Measurements from ENCODE around the gene ZBTB20. TPM values are rescaled to one million over a fixed set of nuclear protein-coding genes. Genes with fewer than 3 reads are reported as not detected.

ZBTB20 gene
- total and polyA plus RNA-seq, 10 of the 15 experiments (the other 5 are each of a cell fraction or from before 2014, with no cell fraction given) = 0.20 to 5.5 (median 2.2) TPM

DNA sequence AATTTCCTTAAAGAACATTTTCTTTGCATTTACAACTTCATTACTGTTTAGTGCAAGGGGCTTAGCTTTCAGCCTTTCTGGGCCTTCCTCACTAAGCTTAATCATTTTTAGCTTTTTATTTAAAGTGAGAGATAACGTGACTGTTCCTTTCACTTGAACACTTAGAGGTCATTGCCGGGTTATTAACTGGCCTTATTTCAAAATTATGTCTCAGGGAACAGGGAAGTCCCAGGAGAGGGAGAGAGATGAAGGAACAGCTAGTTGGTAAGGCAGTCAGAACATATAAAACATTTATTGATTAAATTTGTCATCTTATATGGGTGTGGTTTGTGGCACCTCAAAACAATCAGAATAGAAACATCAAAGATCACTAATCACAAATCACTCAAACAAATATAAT lies 584.5 kb downstream of the ZBTB20 start (continued):
- TF ChIP-seq MXI1 (IDR thresholded peaks at IDR 0.05; ENCODE audit: low read depth, low read length) (no peak), RAD51 (IDR thresholded peaks at IDR 0.05) (no peak), WRNIP1 (IDR thresholded peaks at IDR 0.05; ENCODE audit: borderline replicate concordance, low read depth, low read length) (no peak)

DNA sequence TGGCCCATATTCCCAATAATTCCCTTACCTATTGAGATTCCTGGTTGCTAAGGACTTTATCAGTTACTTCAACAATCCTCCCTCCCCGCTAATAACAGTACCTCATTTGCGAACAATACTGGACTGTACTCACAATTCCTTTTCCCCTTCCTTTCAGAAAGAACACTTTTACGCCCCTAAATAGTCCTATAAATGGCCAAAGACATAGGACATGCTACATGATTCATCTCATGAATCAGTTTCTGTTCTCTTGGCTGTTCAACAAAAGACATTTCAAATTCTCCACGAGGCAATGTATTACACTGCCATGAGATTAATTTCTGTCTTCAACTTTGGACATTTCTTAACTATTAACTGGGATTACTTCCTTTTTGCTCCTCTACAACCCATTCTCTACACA lies 588.8 kb downstream of the ZBTB20 start:
- H3K4me3 ChIP-seq = no peak overlapping the region
- no TSS peak for BruUV-seq (replicated peaks)
- FAIRE-seq = no peak

DNA sequence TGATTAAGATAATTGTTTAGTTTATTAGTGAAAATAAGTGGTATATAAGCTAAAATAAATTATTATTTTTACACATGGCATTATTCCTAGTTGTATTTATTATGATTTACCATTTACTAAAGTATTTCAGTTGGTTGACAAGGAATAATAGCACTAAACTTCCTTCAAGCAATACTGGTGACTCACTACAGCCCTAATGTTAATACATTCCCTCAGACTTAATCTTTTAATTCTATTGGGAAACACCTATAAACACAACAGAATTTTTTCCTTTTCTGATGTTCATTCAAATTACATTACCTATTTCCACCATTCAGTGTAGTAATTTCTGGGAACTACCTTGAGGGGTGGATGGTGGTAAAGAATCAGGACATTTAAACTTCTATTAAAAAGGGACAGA lies 589.3 kb downstream of the ZBTB20 start:
- BruUV-seq (replicated peaks) = no TSS peak
- no peaks in the 10 kb centered on the region for H3K4me1 ChIP-seq (ENCODE audit: control insufficient read depth, insufficient read depth, low read length)
- no peak overlapping the region for H3K4me3 ChIP-seq
- no peaks in the 10 kb centered on the region for H3K9me3 ChIP-seq (replicated peaks; ENCODE audit: control insufficient read depth, insufficient read depth, low read length)
- no peaks in the 10 kb centered on the region for H4K20me1 ChIP-seq (ENCODE audit: control insufficient read depth, insufficient read depth)
- H3K4me2 ChIP-seq (ENCODE audit: control insufficient read depth, insufficient read depth) = no peak overlapping the region
- CTCF ChIA-PET = interaction anchor here (1.2 kb wide), 1 partner anchor 10 kb away, joined by 3 read pairs; no protein-coding TSS in a partner anchor
- POLR2A ChIA-PET = no interaction called here
- no peak for ATAC-seq
- no peak overlapping the region for H3K9ac ChIP-seq (ENCODE audit: control insufficient read depth, insufficient read depth, low read length)
- intact Hi-C loops (cut with micrococcal nuclease; ENCODE audit: unreplicated experiment) = no loop called here
- H2AFZ ChIP-seq (ENCODE audit: control insufficient read depth, low read depth, low read length) = no peak overlapping the region
- in situ Hi-C loops (cut with MboI) = no loop called here
- SMC1A ChIA-PET (ENCODE audit: uncharacterized antibody, unreplicated experiment) = interaction anchor here (1.2 kb wide), 1 partner anchor 33 kb away, joined by 3 read pairs; no protein-coding TSS in a partner anchor
- H3K36me3 ChIP-seq (ENCODE audit: control insufficient read depth in 2 of 2, insufficient read depth in 2 of 2, low read length in 1 of 2) = no peaks in the 10 kb centered on the region
- H3K27me3 ChIP-seq (replicated peaks in 1 of 2; ENCODE audit: control insufficient read depth in 2 of 2, insufficient read depth in 2 of 2, low read length in 1 of 2) = no peaks in the 10 kb centered on the region
- H3K79me2 ChIP-seq (ENCODE audit: control insufficient read depth, insufficient read depth, low read length) = no peaks in the 10 kb centered on the region
- no peak for FAIRE-seq
- RAD21 ChIA-PET (ENCODE audit: unreplicated experiment) = no interaction called here
- H3K27ac ChIP-seq (ENCODE audit: control insufficient read depth, insufficient read depth) = no peak overlapping the region
- no peak for DNase-seq (ENCODE audit: low read depth, low spot score)
- no peak for TF ChIP-seq NFYB (IDR thresholded peaks at IDR 0.05; ENCODE audit: insufficient read depth, low read depth, low read length)
- no peak for TF ChIP-seq ZBED1 (IDR thresholded peaks at IDR 0.05; ENCODE audit: borderline replicate concordance)
- TF ChIP-seq, protein P1, sequence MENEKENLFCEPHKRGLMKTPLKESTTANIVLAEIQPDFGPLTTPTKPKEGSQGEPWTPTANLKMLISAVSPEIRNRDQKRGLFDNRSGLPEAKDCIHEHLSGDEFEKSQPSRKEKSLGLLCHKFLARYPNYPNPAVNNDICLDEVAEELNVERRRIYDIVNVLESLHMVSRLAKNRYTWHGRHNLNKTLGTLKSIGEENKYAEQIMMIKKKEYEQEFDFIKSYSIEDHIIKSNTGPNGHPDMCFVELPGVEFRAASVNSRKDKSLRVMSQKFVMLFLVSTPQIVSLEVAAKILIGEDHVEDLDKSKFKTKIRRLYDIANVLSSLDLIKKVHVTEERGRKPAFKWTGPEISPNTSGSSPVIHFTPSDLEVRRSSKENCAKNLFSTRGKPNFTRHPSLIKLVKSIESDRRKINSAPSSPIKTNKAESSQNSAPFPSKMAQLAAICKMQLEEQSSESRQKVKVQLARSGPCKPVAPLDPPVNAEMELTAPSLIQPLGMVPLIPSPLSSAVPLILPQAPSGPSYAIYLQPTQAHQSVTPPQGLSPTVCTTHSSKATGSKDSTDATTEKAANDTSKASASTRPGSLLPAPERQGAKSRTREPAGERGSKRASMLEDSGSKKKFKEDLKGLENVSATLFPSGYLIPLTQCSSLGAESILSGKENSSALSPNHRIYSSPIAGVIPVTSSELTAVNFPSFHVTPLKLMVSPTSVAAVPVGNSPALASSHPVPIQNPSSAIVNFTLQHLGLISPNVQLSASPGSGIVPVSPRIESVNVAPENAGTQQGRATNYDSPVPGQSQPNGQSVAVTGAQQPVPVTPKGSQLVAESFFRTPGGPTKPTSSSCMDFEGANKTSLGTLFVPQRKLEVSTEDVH (IDR thresholded peaks at IDR 0.05; ENCODE audit: low read depth, partially characterized antibody) = no peak
- no peak for TF ChIP-seq NFXL1 (IDR thresholded peaks at IDR 0.05; ENCODE audit: borderline replicate concordance)
- no peak for TF ChIP-seq SREBF1 (IDR thresholded peaks at IDR 0.05; ENCODE audit: low read length)
- TF ChIP-seq, protein P2, sequence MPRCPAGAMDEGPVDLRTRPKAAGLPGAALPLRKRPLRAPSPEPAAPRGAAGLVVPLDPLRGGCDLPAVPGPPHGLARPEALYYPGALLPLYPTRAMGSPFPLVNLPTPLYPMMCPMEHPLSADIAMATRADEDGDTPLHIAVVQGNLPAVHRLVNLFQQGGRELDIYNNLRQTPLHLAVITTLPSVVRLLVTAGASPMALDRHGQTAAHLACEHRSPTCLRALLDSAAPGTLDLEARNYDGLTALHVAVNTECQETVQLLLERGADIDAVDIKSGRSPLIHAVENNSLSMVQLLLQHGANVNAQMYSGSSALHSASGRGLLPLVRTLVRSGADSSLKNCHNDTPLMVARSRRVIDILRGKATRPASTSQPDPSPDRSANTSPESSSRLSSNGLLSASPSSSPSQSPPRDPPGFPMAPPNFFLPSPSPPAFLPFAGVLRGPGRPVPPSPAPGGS (IDR thresholded peaks at IDR 0.05; ENCODE audit: borderline replicate concordance, insufficient read depth, low read depth, low read length, poor library complexity, severe bottlenecking) = no peak
- no peak for TF ChIP-seq TAF1 (IDR thresholded peaks at IDR 0.05; ENCODE audit: borderline replicate concordance, low read depth, low read length)
- TF ChIP-seq RCOR1 (conservative IDR thresholded peaks at IDR 0.05; ENCODE audit: low read depth, low read length) = no peak

More for the DNA sequence above, 588.8 kb downstream of the ZBTB20 start:
- Histone ChIP-seq H3K36me3 (ENCODE audit: control insufficient read depth in 2 of 2, insufficient read depth in 2 of 2, low read length in 1 of 2) (no peaks in the 10 kb centered on the region), H4K20me1 (ENCODE audit: control insufficient read depth, insufficient read depth) (no peaks in the 10 kb centered on the region), H3K9me3 (replicated peaks; ENCODE audit: control insufficient read depth, insufficient read depth, low read length) (no peaks in the 10 kb centered on the region), H3K27me3 (replicated peaks in 1 of 2; ENCODE audit: control insufficient read depth in 2 of 2, insufficient read depth in 2 of 2, low read length in 1 of 2) (no peaks in the 10 kb centered on the region), H3K79me2 (ENCODE audit: control insufficient read depth, insufficient read depth, low read length) (no peaks in the 10 kb centered on the region), H3K27ac (ENCODE audit: control insufficient read depth, insufficient read depth) (no peak overlapping the region), H2AFZ (ENCODE audit: control insufficient read depth, low read depth, low read length) (no peak overlapping the region), H3K9ac (ENCODE audit: control insufficient read depth, insufficient read depth, low read length) (no peak overlapping the region), H3K4me2 (ENCODE audit: control insufficient read depth, insufficient read depth) (no peak overlapping the region), H3K4me1 (ENCODE audit: control insufficient read depth, insufficient read depth, low read length) (no peaks in the 10 kb centered on the region)
- POLR2A ChIA-PET = no interaction called here
- ATAC-seq (no peak), DNase-seq (ENCODE audit: low read depth, low spot score) (no peak)
- CTCF ChIA-PET = interaction anchor here (1.2 kb wide), 1 partner anchor 10 kb away, joined by 3 read pairs; no protein-coding TSS in a partner anchor
- RAD21 ChIA-PET (ENCODE audit: unreplicated experiment) = no interaction called here
- TF ChIP-seq LARP7 (IDR thresholded peaks at IDR 0.05) (no peak), ETV6 (conservative IDR thresholded peaks at IDR 0.05 in 1 of 2, IDR thresholded peaks at IDR 0.05 in 1 of 2; ENCODE audit: borderline replicate concordance in 1 of 2, low read depth in 1 of 2) (no peak)
- SMC1A ChIA-PET (ENCODE audit: uncharacterized antibody, unreplicated experiment) = no interaction called here
- WGBS (ENCODE audit: insufficient coverage, insufficient replicate concordance, low lambda C conversion rate, missing lambda C conversion rate) = 63% methylated on average over 4 of the region's 4 CpGs
- intact Hi-C loops (cut with micrococcal nuclease; ENCODE audit: unreplicated experiment) (no loop called here), in situ Hi-C loops (cut with MboI) (no loop called here)
